Sciatic nerve (tissue), 2 donors: ENCODE results near the gene VPS8. TPM values are rescaled to one million over a fixed set of nuclear protein-coding genes. Genes with fewer than 3 reads are reported as not detected.
"Not testable (repeated sequence)": the region's sequence is repeated elsewhere in the genome, so short reads cannot be mapped to it uniquely, and the experiment has no call there.

Experiments
- ATAC-seq: fragments of 200-7000 bp; cut with Tn5 transposase; one replicate; pipeline ENCODE4 v1.9.1; 2020; ENCODE audit warnings: mild to moderate bottlenecking, moderate library complexity
- DNase-seq: peaks from one replicate; pipeline ENCODE4 v3.0.0-alpha.2; 2020; ENCODE audit warnings: low spot score
- intact Hi-C: fragments of 100-400 bp; cut with DNase I; formaldehyde crosslinking; loops from one replicate; pipeline ENCODE4 v1.14.2; 2022
- total RNA-seq: library from RNA; stranded (reverse); fragmentation: NEBNext Ultra II Directional; extraction: Animal tissue kit (Norgen Biotek cat#: 25700); gene quantifications from one replicate; pipeline ENCODE4 v1.2.1, GENCODE V29; 2021
- donor health status: DM: no; HTN: no; CAD: no.
- donor health status: DM: no; HTN: no; CAD: no.

Gene VPS8
- total RNA-seq, 1 donor from 2014 or later = 86.4 TPM

GRCh38 chr3:184895350-184895749, 83.4 kb downstream of the VPS8 start:
- intact Hi-C loops = no loop called here
- DNase-seq (no peak), ATAC-seq (no peak)

DNA sequence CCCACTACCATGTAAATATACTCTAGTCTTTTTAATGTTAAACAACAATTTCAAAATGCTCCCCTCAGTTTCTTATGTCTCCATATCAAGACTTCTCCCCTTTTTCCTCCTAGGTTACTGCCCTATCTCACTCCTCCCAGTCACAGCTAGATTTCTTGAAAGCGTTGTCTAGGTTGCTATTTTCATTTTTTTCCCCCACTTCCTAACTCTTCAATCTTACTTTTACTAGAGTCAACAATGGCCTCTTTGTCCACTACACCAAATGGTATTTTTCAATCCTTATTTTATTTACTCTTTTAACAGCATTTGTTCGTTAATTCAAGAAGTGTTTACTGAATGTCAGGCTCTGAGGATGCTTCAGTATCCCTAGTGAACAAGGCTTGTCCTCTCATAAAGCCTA, 84.4 kb downstream of the VPS8 start:
- no peak for DNase-seq
- intact Hi-C loops = no loop called here
- no peak for ATAC-seq

- ATAC-seq (no peak), DNase-seq (no peak)
- intact Hi-C loops = no loop called here
These were observed 88.1 kb downstream of the VPS8 start for GRCh38 chr3:184899953-184900595.

GRCh38 chr3:184907031-184907430, 95.1 kb downstream of the VPS8 start:
- DNase-seq, intact Hi-C loops, ATAC-seq: not testable (repeated sequence)

DNA sequence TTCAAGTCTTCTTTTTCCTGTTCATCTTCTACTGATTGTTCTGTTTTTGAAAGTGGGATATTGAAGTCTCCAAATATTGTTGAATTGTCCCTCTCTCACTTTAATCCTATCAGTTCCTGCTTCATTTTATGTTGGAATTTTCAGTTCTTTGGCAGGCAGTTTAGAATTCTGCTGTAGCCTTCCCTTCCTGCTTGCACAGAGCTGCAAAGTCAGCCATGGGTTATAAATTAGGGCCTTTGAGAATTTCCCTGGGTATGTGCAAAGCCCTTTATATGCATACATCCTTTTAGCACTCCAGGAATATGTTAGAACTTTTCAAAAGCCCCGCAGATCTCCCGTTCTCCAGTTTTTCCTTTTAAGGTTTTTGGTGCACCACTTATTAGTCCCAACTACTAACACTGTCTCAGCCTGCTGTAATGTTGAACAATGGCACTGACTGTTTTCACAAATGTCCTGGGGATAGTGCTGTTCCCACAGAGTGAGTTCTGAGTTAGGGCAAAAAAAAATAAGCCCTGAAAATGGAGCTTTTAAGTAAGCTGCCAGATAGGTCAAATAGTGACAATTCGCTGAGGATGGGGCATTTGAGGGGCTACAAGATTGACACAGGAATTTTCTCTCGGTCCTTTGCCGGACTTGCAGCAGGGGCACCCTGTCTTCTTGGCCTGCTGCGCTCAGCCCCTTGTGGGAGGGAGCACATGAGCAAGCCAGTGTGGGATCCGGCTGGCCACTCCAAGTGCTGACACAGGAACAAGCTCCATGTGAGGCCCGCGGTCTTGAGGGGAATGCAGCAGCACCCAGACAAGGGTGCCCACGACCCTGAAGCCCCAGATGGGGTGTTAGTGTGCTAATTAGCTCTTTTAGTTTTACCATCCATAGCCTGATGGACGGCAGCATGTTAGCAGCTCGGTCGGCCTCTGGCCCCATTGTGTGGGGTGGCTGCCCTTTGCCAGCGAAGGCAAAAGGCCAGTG, 96.0 kb downstream of the VPS8 start:
- peak; percentile 66 for DNase-seq
- intact Hi-C loops = no loop called here
- ATAC-seq = peak; percentile 94

- peak; percentile 40 for ATAC-seq
- intact Hi-C loops = no loop called here
- DNase-seq = no peak
These were observed 96.9 kb downstream of the VPS8 start for GRCh38 chr3:184908859-184909258.

- intact Hi-C loops = no loop called here
- DNase-seq (no peak), ATAC-seq (no peak)
These were observed 98.7 kb downstream of the VPS8 start for GRCh38 chr3:184910664-184911063.

DNA sequence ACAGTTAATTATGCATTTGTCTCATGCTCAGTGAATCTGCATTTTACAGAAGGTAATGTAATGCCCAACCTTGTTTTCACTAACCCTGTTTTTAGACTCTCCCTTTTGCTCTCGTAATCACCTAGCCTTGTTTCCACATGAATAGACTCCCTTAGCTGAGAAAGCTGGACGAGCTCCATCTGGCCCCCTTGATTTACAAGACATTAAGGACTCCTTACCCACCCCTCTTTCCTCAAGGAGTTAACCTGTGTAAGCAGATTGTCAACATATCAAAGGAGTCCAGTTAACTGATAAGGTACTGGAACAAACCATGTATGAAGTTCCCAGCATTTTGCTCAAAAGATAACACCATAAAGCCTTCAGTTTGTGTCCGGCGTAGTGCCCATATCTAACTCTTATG, 99.6 kb downstream of the VPS8 start:
- ATAC-seq = no peak
- no peak for DNase-seq
- intact Hi-C loops = no loop called here

GRCh38 chr3:184912163-184912562, 100.2 kb downstream of the VPS8 start:
- intact Hi-C loops = no loop called here
- ATAC-seq (no peak), DNase-seq (no peak)

DNA sequence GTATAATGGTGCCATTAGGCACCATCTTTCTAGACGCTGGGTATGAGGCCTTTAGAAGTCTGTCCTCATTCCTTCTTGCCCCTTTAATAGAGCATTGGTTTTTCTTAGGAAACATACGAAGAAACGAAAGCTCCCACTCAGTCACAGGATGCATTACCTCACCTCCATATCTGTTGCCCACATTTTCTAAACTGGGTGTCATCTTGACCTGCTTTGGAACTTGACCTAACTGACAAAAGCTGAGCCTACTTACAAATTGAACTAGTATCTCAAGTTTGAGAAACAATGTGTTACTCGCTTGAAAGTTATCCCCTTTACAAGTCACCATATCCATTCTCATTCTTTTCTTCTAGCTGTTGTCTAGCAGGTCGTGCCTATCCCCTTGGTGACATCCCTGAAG, 102.7 kb downstream of the VPS8 start:
- intact Hi-C loops = no loop called here
- no peak for DNase-seq
- no peak for ATAC-seq

- DNase-seq (no peak), ATAC-seq (no peak)
- intact Hi-C loops = no loop called here
These were observed 106.8 kb downstream of the VPS8 start for GRCh38 chr3:184918750-184919149.

DNA sequence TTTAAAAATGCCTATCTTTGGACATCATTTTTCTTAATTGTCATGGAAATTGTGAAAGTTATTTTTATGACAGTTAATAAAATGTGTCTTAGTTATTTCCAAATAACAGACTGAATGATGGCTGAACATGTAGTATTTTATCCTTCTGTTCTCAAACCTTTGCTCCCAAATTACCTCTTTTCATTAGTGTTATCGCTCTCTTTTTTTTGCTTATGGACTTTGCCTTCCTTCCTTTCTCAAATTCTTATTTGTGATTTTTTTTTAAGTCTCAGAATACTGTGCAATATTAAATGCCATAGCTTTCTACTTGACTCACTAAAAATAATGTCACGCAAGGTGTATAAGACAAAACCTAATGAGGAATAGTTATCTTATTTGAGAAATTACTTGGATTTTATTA, 107.7 kb downstream of the VPS8 start:
- no peak for DNase-seq
- ATAC-seq = no peak
- intact Hi-C loops = no loop called here

GRCh38 chr3:184924547-184924946, 112.6 kb downstream of the VPS8 start:
- no peak for ATAC-seq
- intact Hi-C loops = no loop called here
- no peak for DNase-seq

DNA sequence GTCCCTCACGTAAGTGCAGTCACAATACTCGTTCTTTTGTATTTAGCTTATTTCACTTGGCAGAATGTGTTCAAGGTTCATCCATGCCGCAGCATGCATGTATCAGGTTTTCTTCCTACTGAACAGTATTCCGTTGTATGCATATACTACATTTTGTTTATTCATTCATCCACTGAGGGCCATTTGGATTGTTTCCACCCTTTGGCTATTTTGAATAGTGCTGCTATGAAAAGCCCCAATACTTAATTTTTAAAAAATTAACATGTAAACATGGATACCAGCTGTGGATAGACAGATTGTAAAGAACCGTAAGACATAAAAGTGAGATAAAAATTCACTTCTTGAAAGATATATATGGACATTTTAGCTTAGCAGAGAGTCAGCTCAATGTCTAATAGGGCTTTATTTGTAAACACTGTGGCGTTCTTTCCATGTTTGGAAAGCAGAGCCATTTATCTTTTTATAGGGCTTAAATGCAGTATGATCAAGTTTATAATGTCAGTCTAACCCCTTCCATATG, 115.9 kb downstream of the VPS8 start:
- intact Hi-C loops = no loop called here
- ATAC-seq (no peak), DNase-seq (no peak)

DNA sequence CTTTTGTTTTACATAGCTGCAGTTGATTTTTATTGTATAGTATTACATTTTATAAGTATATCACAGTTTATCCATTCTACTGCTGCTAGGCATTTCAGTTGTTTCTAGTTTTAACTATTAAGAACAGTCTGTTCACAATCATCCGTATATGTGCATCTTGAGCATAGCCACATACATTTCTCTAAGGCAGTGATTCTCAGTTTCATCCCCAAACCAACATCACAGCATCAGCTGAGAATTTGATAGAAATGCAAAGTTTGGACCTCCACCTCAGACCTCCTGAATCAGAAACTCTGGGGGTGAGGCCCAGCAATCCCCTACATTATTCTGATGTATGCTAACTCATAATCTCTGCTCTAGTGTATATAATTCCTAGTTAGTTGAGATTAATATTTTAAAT, 120.8 kb downstream of the VPS8 start:
- no peak for DNase-seq
- intact Hi-C loops = no loop called here
- ATAC-seq = no peak

DNA sequence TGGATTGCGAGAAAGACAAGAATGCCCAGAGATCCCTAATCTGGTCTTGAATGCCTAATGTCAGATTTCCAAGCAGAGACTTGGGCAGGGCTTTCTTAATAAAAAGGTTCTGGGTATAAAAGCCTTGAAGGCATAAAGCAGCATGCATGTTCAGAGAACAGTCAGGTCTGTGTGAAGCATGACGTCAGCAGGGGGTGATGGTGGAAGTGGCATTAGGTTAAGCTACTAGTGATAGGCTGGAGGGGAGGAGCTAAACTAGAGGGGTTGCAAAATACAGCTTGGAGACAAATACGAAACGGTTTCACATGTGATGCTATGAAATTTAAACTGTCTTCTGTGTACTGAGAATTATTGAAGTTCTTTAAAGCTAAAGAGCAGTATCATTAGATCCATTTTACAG, 125.6 kb downstream of the VPS8 start:
- ATAC-seq (peak; percentile 55), DNase-seq (no peak)
- intact Hi-C loops = no loop called here

- intact Hi-C loops = no loop called here
- ATAC-seq (no peak), DNase-seq (no peak)
These were observed 129.4 kb downstream of the VPS8 start for GRCh38 chr3:184941408-184941807.

GRCh38 chr3:184942735-184943134, 130.8 kb downstream of the VPS8 start:
- intact Hi-C loops = no loop called here
- ATAC-seq (no peak), DNase-seq (no peak)

DNA sequence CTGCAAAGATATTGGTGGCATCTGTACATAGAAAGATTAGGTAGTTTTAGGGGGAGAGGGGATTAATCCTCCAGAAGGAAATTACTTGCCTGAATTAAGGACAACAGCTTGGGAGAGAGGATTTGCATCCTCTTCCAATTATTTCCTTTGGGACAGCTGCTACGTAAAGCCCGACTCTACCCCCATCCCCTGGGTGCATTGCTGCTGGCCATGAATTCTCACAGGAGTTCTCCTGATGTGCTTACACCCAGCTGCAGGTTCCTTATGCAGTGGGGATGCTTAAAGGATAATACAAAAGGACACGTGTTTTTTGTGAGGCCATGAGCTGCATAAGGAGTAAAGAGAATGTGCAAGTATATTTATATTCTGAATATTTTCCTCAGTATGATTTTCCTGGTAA, 132.3 kb downstream of the VPS8 start:
- ATAC-seq = no peak
- no peak for DNase-seq
- intact Hi-C loops = no loop called here

- DNase-seq (no peak), ATAC-seq (no peak)
- intact Hi-C loops = no loop called here
These were observed 134.1 kb downstream of the VPS8 start for GRCh38 chr3:184945886-184946625.
